Prostate gland (tissue), 2 donors: Measurements from ENCODE around the gene MYCT1.
"Not testable (repeated sequence)": the region's sequence is repeated elsewhere in the genome, so short reads cannot be mapped to it uniquely, and the experiment has no call there.

Experiments used
- POLR2A ChIP-seq: fragments of 450-650 bp; IDR thresholded peaks from one replicate; pipeline ENCODE4 v1.6.1; 2016; ENCODE audit warnings: antibody characterized with exemption, mild to moderate bottlenecking
- POLR2AphosphoS5 ChIP-seq: sonication (generic); formaldehyde crosslinking; IDR thresholded peaks from one replicate; pipeline ENCODE4 v1.6.1; 2017; ENCODE audit warnings: antibody characterized with exemption
- TF ChIP-seq, protein P1 (sequence below), 4 experiments: fragments of 200-600 bp in 2 of 4; fragments of 450-650 bp in 2 of 4; sonication (generic) in 2 of 4; IDR thresholded peaks; 1 replicate in 3 of 4; 2 replicates in 1 of 4; pipeline ENCODE4 v1.5.1; 2016 to 2019; ENCODE audit warnings: antibody characterized with exemption in 4 of 4, mild to moderate bottlenecking in 2 of 4, moderate library complexity in 2 of 4

- TF ChIP-seq, protein P1, sequence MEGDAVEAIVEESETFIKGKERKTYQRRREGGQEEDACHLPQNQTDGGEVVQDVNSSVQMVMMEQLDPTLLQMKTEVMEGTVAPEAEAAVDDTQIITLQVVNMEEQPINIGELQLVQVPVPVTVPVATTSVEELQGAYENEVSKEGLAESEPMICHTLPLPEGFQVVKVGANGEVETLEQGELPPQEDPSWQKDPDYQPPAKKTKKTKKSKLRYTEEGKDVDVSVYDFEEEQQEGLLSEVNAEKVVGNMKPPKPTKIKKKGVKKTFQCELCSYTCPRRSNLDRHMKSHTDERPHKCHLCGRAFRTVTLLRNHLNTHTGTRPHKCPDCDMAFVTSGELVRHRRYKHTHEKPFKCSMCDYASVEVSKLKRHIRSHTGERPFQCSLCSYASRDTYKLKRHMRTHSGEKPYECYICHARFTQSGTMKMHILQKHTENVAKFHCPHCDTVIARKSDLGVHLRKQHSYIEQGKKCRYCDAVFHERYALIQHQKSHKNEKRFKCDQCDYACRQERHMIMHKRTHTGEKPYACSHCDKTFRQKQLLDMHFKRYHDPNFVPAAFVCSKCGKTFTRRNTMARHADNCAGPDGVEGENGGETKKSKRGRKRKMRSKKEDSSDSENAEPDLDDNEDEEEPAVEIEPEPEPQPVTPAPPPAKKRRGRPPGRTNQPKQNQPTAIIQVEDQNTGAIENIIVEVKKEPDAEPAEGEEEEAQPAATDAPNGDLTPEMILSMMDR (IDR thresholded peaks at IDR 0.05): not testable (repeated sequence)
- TF ChIP-seq POLR2A, POLR2AphosphoS5: not testable (repeated sequence)
Observed at GRCh38 chr6:152703750-152704149, 6.1 kb downstream of the MYCT1 start.
